Astrocyte (in vitro differentiated cells and primary cell): Measurements from ENCODE around the gene GRB7. TPM values are rescaled to one million over a fixed set of nuclear protein-coding genes. Genes with fewer than 3 reads are reported as not detected.
A peak's percentile ranks its signal among the peaks of the same experiment; 100 is the strongest.
"Not testable (repeated sequence)": the region's sequence is repeated elsewhere in the genome, so short reads cannot be mapped to it uniquely, and the experiment has no call there.

Experiments used
- DNase-seq: peaks from one replicate; pipeline ENCODE4 v3.0.0-alpha.2; 2010; ENCODE audit warnings: low read depth
- FAIRE-seq: peaks from 2 replicates; lab custom pipeline; 2011; peaks lifted over from hg19 to GRCh38; lab: Jason Lieb, UNC
- H2AFZ ChIP-seq: 2 replicates; pipeline ENCODE4 v1.6.0; 2012; ENCODE audit warnings: low read depth, low read length, inconsistent platforms
- H3K27ac ChIP-seq: 2 replicates; pipeline ENCODE4 v1.5.1; 2011; ENCODE audit warnings: low read depth, low read length, inconsistent platforms
- H3K27me3 ChIP-seq: 2 replicates; pipeline ENCODE4 v1.6.0; 2011; ENCODE audit warnings: low read length, inconsistent platforms; ENCODE audit not compliant: insufficient read depth
- H3K36me3 ChIP-seq: 2 replicates; pipeline ENCODE4 v1.5.1; 2011; ENCODE audit warnings: low read length, inconsistent platforms; ENCODE audit not compliant: insufficient read depth
- H3K4me1 ChIP-seq: 2 replicates; pipeline ENCODE4 v1.5.1; 2011; ENCODE audit warnings: low read length, inconsistent platforms; ENCODE audit not compliant: insufficient read depth
- H3K4me2 ChIP-seq: 2 replicates; pipeline ENCODE4 v1.6.0; 2012; ENCODE audit warnings: low read length, inconsistent platforms
- H3K4me3 ChIP-seq: 2 replicates; pipeline ENCODE4 v1.5.1; 2011; ENCODE audit warnings: low read depth, mild to moderate bottlenecking, low read length, inconsistent platforms; ENCODE audit not compliant: insufficient read depth
- H3K79me2 ChIP-seq: 2 replicates; pipeline ENCODE4 v1.6.0; 2012; ENCODE audit warnings: mild to moderate bottlenecking, low read length, inconsistent platforms; ENCODE audit not compliant: insufficient read depth
- H3K9ac ChIP-seq: 2 replicates; pipeline ENCODE4 v1.6.0; 2012; ENCODE audit warnings: mild to moderate bottlenecking, low read length, inconsistent platforms
- H3K9me3 ChIP-seq: 2 replicates; pipeline ENCODE4 v1.5.1; 2012; ENCODE audit warnings: low read depth, mild to moderate bottlenecking, low read length, inconsistent platforms; ENCODE audit not compliant: insufficient read depth
- H4K20me1 ChIP-seq: 2 replicates; pipeline ENCODE4 v1.6.0; 2012; ENCODE audit warnings: low read length, inconsistent platforms; ENCODE audit not compliant: insufficient read depth
- H3K27ac Mint-ChIP-seq: one replicate; pipeline ENCODE4 v1.8.0; 2021; ENCODE audit warnings: mild to moderate bottlenecking, mixed read lengths; ENCODE audit not compliant: unreplicated experiment
- H3K27me3 Mint-ChIP-seq: one replicate; pipeline ENCODE4 v1.8.0; 2021; ENCODE audit warnings: low read depth, mixed read lengths; ENCODE audit not compliant: unreplicated experiment
- H3K36me3 Mint-ChIP-seq: one replicate; pipeline ENCODE4 v1.8.0; 2021; ENCODE audit warnings: low read depth, mixed read lengths; ENCODE audit not compliant: unreplicated experiment
- H3K4me1 Mint-ChIP-seq: one replicate; pipeline ENCODE4 v1.8.0; 2021; ENCODE audit warnings: low read depth, mixed read lengths; ENCODE audit not compliant: unreplicated experiment
- H3K4me3 Mint-ChIP-seq: one replicate; pipeline ENCODE4 v1.8.0; 2021; ENCODE audit warnings: mild to moderate bottlenecking, moderate library complexity, mixed read lengths; ENCODE audit not compliant: unreplicated experiment
- H3K9me3 Mint-ChIP-seq: one replicate; pipeline ENCODE4 v1.8.0; 2021; ENCODE audit warnings: mild to moderate bottlenecking, mixed read lengths; ENCODE audit not compliant: unreplicated experiment
- EZH2 ChIP-seq: IDR thresholded peaks from 2 replicates; pipeline ENCODE4 v1.6.1; 2012; ENCODE audit warnings: mild to moderate bottlenecking, low read length, inconsistent platforms; ENCODE audit not compliant: insufficient read depth
- total RNA-seq: library from RNA; stranded (reverse); gene quantifications from 2 replicates; pipeline ENCODE4 v1.2.1, GENCODE V29; 2021
- TF ChIP-seq, protein P1 (sequence below): IDR thresholded peaks from 2 replicates; pipeline ENCODE4 v1.5.1; 2011; ENCODE audit warnings: low read depth, mild to moderate bottlenecking, inconsistent platforms, low read length, moderate library complexity; ENCODE audit not compliant: insufficient read depth

The GRB7 gene
- total RNA-seq, 1 donor from 2014 or later = 3.3 TPM

DNA sequence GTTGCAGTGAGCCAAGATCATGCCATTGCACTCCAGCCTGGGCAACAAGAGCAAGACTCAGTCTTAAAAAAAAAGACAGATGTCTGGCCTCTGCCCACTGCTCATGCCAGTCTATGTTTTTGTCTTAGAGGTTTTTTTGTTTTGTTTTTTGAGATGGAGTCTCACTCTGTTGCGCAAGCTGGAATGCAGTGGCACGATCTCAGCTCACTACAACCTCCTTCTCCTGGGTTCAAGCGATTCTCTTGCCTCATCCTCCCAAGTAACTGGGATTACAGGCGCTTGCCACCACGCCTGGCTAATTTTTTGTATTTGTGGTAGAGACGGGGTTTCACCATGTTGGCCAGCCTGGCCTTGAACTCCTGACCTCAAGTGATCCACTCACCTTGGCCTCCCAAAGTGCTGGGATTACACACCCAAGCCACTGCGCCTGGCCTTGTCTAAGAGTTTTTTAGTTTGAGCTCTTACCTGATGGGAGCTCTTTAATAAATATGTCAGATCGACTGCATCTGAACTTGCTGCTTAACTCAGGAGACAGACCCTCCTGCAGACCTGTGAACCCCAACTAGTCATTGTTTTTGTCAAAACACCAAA lies 10.8 kb downstream of the GRB7 start:
- not testable (repeated sequence) for H3K9me3 ChIP-seq, H2AFZ ChIP-seq, H3K27ac ChIP-seq, H3K4me2 ChIP-seq, H3K4me3 ChIP-seq, H3K4me1 Mint-ChIP-seq, FAIRE-seq, H3K36me3 Mint-ChIP-seq, H3K27me3 Mint-ChIP-seq, H3K27me3 ChIP-seq, DNase-seq, H3K79me2 ChIP-seq, H3K36me3 ChIP-seq, H3K9ac ChIP-seq, H4K20me1 ChIP-seq, H3K4me3 Mint-ChIP-seq, H3K27ac Mint-ChIP-seq, H3K4me1 ChIP-seq, H3K9me3 Mint-ChIP-seq

DNA sequence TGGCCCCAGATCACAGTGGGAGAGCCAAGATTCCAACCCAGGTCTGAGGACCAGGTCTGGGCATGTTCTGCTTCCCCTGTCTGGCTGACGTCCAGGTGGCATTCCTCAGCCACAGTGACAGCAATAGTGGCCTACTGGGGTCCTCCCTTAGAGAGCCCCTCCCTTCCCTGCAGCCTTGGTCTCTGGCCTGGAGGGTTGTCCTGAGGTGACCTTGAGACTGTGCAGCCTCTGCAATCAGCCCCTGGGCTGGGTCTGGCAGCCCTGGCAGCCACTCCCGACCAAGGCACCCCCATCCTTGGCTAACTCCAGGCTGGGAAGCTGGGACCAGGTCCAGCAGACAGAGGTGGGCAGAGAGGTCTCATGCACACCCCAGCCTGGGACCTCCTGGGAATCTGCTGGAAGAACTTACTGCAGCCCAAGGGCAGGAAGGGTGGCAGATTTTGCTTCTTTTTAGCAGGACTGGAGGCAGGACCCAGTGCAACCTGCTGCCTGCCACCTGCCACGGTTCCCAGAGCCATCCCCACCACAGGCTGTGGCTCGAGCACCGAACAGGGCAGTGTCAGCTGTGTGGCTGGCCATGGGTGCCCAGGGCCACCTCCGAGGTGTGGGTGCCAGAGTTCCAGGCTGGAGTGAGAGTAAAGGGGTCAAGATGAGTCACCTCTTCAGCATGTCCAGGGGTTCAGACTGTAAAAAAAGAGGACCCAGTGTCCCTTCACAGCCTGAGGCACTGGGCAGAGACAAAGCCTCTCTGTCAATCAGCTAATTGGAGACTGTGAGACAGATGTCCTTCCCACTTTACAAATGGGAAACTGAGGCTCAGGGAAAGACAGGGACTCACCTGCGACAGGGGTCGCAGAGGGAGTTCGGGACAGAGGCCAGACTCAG lies 12.6 kb downstream of the GRB7 start:
- H3K27ac Mint-ChIP-seq = peak overlapping the region; percentile 34
- no peak for TF ChIP-seq EZH2
- TF ChIP-seq, protein P1, sequence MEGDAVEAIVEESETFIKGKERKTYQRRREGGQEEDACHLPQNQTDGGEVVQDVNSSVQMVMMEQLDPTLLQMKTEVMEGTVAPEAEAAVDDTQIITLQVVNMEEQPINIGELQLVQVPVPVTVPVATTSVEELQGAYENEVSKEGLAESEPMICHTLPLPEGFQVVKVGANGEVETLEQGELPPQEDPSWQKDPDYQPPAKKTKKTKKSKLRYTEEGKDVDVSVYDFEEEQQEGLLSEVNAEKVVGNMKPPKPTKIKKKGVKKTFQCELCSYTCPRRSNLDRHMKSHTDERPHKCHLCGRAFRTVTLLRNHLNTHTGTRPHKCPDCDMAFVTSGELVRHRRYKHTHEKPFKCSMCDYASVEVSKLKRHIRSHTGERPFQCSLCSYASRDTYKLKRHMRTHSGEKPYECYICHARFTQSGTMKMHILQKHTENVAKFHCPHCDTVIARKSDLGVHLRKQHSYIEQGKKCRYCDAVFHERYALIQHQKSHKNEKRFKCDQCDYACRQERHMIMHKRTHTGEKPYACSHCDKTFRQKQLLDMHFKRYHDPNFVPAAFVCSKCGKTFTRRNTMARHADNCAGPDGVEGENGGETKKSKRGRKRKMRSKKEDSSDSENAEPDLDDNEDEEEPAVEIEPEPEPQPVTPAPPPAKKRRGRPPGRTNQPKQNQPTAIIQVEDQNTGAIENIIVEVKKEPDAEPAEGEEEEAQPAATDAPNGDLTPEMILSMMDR = no peak
- peaks cover 9% of the 10 kb centered on the region for H3K4me1 Mint-ChIP-seq
- peaks cover 6% of the 10 kb centered on the region for H3K27me3 Mint-ChIP-seq
- Histone ChIP-seq H3K9ac (no peak overlapping the region), H3K27me3 (no peaks in the 10 kb centered on the region), H3K36me3 (no peaks in the 10 kb centered on the region), H3K9me3 (no peaks in the 10 kb centered on the region), H2AFZ (no peak overlapping the region), H3K4me2 (no peak overlapping the region), H4K20me1 (no peaks in the 10 kb centered on the region), H3K4me3 (no peak overlapping the region), H3K27ac (no peak overlapping the region), H3K79me2 (no peaks in the 10 kb centered on the region), H3K4me1 (peaks cover 7% of the 10 kb centered on the region)
- H3K4me3 Mint-ChIP-seq = no peak overlapping the region
- no peaks in the 10 kb centered on the region for H3K9me3 Mint-ChIP-seq
- FAIRE-seq (no peak), DNase-seq (no peak)
- no peaks in the 10 kb centered on the region for H3K36me3 Mint-ChIP-seq

- no peak overlapping the region for H2AFZ ChIP-seq
- Mint-ChIP-seq H3K27me3 (peaks cover 6% of the 10 kb centered on the region), H3K27ac (no peak overlapping the region), H3K4me1 (peaks cover 16% of the 10 kb centered on the region), H3K36me3 (no peaks in the 10 kb centered on the region), H3K9me3 (no peaks in the 10 kb centered on the region), H3K4me3 (no peak overlapping the region)
- H3K9ac ChIP-seq = no peak overlapping the region
- FAIRE-seq = no peak
- H3K4me2 ChIP-seq = no peak overlapping the region
- no peak for DNase-seq
- H3K9me3 ChIP-seq = no peaks in the 10 kb centered on the region
- H3K4me3 ChIP-seq = no peak overlapping the region
- H3K79me2 ChIP-seq = no peaks in the 10 kb centered on the region
- H4K20me1 ChIP-seq = no peaks in the 10 kb centered on the region
- peaks cover 7% of the 10 kb centered on the region for H3K4me1 ChIP-seq
- no peaks in the 10 kb centered on the region for H3K27me3 ChIP-seq
- no peak overlapping the region for H3K27ac ChIP-seq
- no peak for TF ChIP-seq EZH2
- TF ChIP-seq, protein P1 = no peak
- H3K36me3 ChIP-seq = no peaks in the 10 kb centered on the region
Measured at GRCh38 chr17:39751016-39751543, 13.3 kb downstream of the GRB7 start.
